GM21717 (cell line): ENCODE measurements around the gene DUSP10.

Experiments
- ATAC-seq: cut with Tn5 transposase; IDR thresholded peaks from one replicate; pipeline ENCODE4 v1.9.1; 2021; ENCODE audit warnings: mild to moderate bottlenecking, moderate library complexity; ENCODE audit not compliant: unreplicated experiment

Gene DUSP10

DNA sequence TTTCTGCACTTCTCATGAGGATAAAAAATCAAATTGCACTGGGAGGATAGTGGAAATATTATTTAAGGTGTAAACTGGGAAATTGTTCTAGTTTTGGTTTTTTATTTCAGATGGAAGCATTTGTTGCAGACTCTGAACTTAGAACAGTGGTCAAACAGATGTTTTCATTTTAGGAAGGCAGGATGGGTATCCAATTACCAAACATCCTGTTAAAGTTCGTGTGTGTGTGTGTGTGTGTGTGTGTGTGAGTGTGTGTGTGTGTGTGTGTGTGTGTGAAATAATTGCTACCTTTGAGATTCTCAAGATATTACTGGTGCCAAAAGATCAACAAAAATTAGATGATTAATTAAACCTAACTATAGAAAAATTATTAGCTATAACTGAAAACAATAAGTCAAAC is 24.3 kb upstream of the DUSP10 start:
- no peak for ATAC-seq

DNA sequence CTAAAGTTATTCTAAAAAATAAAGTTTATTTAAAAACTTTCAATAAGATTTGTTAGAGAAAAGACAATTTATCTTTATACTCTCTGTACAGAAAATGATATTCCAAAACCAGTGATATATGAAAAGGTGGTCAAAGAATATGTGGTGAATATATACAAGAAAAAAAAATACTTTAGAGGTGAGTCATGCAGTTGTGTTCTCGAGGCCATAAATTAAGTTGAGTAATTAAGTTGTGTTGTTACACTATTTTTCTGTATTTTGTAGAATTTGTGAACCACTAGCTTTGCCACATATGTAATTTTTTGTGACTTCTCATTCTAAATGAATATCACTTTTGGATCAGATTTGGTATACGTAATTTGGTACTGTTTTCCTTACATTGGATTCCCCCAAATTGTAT is 23.6 kb upstream of the DUSP10 start:
- ATAC-seq: no peak

DNA sequence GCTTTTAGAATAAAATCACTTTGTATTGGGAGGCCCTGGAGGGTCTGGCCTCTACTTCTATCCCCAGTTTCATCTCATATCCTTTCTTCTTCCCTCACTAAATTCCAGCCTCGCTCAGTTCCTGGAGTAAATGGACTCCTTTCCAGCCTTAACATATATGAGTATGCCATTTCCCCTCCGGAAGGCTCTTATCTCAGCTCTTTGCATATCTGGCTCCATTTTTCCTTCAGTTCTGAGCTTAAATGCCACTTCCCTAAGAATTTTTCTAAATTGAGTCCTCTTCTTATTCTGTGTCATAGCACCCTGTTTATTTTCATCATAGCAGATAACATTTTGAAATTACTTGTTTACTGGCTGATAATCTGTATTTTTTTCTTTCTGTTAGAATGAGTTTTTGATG is 20.2 kb upstream of the DUSP10 start:
- no peak for ATAC-seq

DNA sequence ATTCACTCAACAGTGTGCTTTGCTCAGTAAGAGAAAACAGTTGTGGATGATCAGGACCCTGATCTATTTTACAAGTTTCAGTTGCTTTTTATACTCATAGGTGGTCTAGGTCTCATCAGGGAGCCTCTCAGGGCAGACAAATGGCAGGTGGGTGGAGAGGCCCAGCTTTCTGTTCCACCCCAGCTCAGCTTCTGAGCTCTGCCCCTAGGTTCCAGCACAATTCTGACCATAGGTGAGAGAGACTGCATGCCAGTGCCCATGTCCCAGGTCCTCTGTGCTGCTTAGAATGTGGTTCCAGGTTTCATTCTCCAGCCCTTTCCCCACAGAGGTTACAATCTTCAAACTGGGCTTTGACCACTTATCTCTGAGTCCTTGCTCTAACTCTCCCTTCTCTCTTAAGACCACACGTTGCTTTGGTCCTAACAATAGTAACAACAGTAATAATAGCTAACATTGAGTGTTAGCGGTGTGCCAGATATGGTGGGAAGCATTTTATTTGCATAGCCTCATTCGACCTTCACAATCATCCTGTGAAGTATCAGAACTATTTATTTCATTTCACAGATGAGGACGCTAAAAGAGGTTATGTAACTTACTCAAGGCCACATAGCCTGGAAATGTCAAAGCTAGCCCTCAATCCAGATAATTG is 19.6 kb upstream of the DUSP10 start:
- peak; percentile 77 for ATAC-seq

DNA sequence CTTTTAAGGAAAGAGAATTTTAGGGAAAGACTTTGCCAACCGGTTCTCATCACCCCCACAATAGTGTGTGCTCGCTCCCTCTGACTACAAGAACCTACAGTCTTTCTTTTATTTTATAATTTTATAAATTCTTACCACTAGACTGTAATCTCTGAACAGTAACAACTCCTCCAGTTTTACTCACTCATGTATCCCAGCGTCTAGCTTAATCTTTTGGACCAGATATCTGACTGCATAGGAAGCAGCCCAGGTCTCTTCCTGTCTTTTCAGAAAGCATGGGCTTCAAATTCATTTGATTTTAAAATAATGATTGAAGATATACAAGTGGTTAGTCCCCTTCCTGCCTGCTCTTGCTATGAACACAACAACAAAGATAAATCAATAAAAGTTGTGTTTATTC is 19.0 kb upstream of the DUSP10 start:
- ATAC-seq: no peak

DNA sequence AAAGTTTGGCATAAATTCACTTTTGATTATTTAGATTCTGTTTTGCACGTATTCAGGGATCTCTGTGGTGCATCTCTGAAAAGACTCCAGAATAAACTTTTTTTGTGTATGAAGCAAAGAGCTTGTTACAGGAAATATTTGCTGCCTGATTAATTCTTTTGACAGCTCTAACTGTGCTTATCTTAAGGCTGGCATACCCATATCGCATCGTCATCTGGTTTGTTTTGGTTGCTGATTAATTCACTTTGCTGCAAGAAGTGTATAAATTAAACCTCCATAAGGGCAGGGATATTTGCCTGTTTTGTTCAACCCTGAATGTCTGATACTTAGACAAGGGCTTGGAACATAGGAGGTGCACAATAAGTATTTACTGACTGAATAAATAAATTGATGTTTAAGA is 17.5 kb upstream of the DUSP10 start:
- ATAC-seq: no peak

DNA sequence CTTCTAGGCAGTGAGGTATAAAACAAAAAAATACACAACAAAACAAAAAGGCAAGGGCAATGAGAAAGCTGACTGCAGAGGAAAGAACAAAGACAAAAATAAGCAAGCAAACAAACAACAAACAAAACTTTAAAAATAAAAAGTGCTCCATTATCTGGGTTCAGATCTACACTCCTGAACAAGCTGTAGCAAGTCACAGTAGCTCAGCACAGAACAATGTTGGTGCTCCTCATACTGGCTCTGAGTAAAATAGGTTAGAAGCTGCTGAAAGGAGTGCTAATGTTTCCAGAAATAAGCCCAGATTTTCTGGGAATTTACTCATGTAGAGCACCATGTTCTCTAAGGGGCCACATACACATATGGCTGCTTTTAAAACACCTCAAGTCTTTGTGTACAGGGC is 16.6 kb upstream of the DUSP10 start:
- ATAC-seq: no peak

DNA sequence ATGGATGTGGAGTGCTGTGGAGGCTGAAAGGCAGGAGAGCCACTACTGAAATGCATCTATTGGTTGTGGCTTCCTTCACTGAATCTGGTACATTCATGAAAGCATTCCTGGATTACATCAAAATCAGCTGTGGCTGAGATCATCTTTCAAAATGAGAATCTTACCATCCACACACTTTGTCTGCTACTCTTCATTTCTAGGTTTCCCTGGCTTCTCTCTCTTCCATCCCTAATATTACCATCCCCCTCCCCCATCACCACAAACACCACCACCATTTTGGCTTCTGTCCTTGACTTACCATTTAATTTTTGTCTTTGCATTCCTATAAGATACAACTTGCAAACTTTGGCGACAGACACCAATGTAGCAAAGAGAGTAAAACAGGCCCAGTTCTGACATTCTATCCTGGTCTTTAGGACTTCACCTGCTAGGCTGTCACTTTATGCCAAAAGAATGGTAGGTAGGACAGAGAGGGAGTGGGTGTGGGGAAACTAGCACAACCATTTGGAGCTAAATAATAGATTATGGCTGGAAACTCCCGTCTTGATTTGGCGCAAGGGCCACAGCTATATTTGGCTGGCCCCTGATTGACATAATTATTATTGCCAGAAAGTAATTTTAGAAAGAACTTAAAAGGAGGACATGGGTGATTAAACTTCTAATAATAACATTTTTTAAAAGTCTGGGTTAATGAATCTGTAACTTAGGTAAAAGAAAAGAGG is 15.1 kb upstream of the DUSP10 start:
- ATAC-seq: no peak

DNA sequence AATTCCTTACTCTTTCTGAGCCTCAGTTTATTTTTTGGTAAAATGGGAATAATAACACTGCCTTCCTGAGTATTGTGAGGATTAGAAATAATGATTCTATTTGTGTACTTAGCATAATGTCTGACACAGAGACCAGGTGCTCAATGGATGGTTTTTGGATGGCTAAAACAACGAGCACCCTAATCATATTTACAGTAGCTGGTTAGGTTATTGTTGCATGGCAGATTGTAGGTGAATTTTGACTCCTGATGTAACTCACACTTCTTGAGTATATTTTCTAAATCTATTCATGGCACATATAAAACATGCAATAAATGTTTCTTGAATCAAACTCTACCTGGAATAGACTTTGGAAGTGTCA is 11.9 kb upstream of the DUSP10 start:
- peak; percentile 25 for ATAC-seq

DNA sequence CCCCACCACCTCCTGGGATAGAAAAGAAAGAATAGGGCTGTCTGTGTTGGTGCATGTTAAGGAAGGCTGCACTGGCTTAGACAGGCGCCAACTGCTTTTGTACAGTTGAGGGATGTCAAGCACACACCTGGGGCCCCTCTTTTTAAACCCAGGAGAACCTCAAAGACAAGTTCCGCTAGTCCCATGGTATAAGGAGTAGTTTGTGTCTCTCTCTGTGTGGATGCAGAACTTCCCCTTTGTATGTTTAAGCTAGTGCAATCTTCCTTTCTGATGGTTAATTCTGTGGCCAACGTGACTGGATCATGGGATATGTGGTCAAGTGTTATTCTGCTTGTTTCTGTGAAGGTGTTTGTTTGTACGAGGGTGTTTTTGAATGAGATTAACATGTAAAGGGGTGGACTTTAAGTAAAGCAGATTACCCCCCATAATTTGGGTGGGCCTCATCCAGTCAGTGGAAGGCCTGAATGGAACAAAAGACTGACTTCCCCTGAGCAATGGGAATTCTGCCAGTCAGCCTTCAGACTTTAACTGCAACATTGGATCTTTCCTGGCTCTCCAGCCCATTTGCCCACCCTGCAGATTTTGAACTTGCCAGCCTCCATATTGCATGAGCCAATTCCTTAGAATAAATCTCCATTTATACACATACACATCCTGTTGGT is 9.5 kb upstream of the DUSP10 start:
- no peak for ATAC-seq

DNA sequence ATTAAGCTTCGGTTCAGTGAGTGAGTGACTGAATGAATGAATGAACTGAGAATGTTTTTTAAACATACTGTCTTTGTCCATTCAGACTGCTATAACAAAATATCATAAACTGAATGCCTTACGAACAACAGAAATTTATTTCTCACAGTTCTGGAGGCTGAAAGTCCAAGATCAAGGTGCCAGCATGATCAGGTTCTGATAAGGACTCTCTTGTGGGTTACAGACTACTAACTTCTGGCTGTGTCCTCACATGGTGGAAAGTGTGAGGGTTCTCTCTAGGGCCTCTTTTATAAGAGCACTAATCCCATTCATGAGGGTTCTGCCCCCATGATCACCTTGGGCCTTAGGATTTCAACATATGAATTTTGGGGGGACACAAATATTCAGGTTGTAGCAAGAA is 7.1 kb upstream of the DUSP10 start:
- no peak for ATAC-seq

DNA sequence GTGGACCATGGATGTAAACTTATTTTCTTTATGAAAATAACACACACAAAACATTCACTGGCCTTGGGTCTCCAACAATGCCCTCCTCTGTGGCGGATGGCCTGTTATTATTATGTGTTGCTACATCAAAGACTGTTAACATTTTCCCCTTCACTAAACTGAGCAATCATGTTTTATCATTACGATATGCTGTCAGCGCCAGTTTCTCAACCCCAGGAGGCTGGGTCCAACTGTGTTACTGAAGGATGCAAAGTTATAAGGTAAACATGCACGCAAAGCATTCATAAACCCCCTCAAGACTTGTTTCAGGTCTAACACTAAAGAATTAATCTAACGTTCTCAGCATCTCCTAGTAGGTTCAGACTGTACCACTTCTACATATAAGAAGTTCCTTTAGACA is 6.0 kb upstream of the DUSP10 start:
- ATAC-seq: no peak

DNA sequence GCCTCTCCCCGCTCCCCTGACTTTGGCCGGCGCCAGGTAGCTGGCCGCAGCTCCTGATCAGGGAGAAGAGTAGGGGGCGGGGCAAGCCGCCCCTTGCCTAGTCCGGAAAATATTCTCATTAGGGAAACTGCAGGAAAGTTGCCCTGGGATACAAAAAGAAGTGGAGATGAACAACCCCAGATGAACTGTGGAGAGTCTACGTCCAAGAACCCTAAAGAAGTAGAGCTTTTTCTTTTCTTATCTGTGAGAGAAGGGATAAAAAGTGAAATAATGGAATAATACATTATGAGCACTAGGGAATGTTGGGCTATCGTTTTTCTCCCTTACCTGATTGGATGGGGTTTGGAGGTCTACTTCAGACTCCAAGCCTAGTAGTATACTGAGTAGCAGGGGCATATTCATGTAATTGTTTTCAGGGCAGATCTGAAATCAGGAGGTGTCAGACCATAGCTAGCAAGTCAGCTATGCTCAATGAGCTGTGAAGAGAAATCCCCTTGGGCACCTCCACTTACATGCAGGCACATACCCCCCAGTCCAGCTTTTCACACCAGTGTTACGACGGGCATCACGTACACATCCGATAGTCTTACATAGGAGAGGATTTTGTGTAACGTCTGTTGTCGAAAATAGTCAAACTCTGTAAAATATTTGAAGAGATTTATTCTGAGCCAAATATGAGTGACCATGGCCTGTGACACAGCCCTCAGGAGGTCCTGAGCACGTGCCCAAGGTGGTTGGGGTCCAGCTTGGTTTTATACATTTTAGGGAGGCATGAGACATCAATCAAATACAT is 1.7 kb upstream of the DUSP10 start:
- peak; percentile 19 for ATAC-seq

DNA sequence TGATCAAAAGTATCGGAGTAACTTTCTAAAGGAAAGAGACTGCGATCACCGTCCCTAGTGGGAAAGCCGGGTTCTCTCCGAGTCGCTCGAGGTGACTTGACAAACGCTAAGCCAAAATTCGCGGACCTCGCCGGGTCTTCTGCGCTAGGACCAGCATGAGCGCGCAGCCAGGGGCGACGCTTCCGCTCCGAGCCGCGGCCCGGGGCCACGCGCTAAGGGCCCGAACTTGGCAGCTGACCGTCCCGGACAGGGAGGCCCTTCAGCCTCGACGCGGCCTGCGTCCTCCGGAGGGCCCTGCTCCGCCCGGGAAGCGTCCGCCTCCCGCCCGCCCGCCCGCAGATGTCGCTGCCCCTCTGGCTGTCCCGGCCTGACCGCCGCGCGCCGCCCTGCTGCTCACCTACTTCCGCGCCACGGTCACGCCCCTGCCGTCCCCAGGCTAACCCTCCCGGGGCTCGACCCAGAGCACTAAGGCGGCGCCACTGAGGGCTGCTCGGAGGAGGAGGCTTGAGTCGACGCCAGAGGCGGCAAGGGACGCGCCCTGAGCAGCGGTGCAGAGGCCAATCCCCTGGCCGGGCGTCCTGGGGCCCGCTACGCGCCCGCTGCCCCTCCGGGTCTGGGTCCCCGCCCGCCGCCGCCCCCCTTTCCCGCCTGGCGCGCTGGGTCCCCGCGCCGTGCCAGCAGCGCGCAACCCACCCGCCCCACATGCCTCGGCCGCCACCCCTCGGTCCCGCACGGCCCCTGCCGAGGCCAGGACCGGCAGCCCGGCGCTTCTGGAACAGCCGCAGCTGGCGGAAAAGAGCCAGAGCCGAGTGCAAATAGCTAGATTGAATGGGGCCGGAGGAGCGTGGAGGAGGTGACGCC is 896 bp upstream of the DUSP10 start:
- peak; percentile 44 for ATAC-seq

DNA sequence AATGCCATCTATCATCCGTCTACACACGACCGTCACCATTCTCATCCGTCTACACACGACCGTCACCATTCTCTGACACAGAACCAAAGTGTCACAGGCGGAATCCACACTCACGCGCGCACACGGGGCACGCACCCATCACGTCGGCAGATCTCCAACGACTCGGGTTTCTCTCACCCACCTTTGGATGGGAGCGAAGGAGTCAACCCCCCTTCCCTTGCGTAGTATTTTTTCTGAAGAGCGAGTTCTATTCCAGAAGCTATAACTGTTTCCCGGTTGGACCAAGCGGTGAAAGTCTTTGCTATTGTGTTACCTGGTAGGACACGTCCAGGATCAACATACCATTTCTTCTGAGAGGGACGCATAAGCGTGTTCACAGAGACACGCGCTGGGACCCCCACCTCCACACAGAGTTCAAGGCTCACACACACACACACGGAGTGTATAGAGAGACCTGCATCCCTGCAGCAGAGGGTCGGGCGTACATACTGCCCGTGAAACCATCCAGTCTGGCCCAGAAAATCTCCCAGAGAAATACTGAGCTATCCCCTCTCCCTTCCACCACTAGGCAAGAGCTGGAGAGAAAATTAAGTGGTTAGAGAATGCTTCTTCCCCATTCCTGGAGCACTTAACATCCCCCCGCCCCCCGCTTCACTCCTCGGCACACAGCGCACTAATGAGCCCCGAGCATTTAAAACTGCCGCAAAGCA is 741 bp downstream of the DUSP10 start:
- no peak for ATAC-seq

DNA sequence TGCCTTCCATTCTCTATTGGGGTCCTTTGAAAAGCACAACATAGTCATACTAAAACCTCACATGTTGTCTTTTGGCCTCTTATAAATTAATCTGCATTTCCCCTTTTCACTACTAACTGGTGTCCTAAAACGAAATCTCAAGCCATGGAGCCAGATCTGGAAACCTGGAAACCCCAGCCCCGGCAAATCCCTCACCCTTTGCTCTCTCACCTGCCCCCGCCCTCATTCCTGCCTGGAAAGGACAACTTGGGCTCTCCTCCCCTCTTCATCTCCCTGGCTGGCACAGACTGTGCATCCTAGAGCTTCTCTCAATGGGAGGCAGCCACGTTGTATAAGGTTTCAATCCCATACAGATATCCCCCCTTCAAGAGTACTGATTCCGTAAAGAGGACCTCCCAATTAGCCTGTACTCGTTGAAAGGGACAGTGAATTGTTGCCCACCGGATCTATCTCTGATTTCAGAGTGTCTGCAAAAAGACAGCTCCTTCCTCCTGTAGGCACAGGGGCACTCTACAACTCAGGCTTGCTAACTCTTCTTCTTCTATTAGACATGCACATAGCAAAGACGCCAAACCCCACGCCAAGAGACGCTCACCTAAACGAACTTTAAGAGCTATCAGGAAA is 1.4 kb downstream of the DUSP10 start:
- no peak for ATAC-seq

DNA sequence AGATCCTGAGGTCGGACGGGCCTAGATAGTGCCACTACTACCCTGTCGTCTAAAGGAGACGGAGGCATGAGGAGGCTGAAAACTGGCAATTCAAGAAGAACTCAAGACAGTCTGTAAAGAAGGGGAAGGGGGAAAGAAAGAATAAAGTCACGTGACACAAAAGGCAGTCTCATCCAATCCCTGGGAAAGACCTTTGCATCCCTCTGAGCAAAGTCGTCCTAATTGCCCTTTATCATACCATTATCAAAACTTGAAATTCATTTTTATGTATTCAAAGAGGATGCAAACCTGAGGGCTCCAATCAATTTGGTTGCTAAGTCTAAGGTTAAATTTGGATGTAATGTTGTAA is 2.2 kb downstream of the DUSP10 start:
- ATAC-seq: no peak

DNA sequence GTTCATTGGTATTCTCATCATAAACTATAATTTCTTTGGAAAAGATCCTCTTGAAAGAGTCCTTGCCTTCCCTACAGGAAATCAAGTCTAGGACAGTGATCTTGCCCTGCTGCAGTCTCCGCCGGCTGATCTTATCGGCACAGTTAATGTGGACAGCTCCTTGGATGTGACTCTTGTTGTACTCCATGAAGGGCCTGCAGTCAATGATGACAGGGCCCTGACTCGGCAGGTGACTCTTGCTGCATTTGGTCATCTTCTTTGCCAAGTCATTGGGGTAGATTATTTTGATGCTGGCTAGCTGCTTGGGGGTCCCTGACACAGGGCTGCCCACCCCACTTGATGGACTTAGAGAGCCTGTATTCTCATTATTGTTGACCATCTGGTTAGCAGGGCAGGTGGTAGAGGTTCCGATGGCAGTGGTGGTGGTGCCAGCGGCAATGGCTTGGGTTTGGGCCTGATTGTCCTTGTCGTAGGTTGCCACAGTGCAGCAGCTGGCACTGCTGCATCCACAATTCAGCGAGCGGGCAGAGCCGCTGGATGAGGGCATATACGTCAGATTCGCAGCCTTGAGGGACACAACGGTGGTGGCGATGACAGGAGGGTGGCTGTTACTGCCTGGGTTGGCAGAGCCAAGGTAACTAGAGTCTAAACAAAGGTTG is 2.7 kb downstream of the DUSP10 start:
- no peak for ATAC-seq

DNA sequence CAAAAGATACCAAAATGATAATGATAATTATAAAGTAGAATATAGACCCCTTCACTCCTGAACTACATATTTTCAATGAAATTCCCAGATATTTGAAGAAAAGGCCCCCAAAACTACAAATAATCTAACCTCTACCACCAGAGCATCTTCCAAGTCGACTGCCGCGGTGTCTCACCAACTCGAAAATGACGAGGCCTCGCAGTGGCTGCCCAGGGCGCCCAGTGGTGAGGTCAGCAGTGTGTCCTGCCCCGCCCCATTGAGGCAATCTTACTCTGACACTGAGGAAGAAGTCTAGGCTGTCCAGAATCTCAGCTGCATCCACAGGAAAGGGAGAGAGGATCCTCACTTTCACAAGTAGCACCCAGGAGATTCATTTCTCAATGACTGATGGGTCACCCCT is 5.2 kb downstream of the DUSP10 start:
- no peak for ATAC-seq
